HEK293 (cell line): ENCODE results near the gene IER3IP1.
A peak's percentile ranks its signal among the peaks of the same experiment; 100 is the strongest.

Experiments
- IKZF3 ChIP-seq: fragments of 450-650 bp; IDR thresholded peaks from 2 replicates; pipeline ENCODE4 v1.5.0; 2018; ENCODE audit warnings: missing biosample characterization, mild to moderate bottlenecking, missing genetic modification characterization, moderate library complexity
- KLF1 ChIP-seq: fragments of 450-650 bp; formaldehyde crosslinking; IDR thresholded peaks from 2 replicates; pipeline ENCODE4 v1.5.1; 2016; ENCODE audit warnings: missing biosample characterization, missing genetic modification characterization
- KLF9 ChIP-seq: fragments of 450-650 bp; formaldehyde crosslinking; IDR thresholded peaks from 2 replicates; pipeline ENCODE4 v1.5.1; 2016; ENCODE audit warnings: missing biosample characterization, missing genetic modification characterization, low read depth
- PBX3 ChIP-seq: sonication (generic); formaldehyde crosslinking; IDR thresholded peaks from 2 replicates; pipeline ENCODE4 v1.8.1; 2022; ENCODE audit warnings: mild to moderate bottlenecking, moderate library complexity, missing genetic modification reagents
- SCRT1 ChIP-seq: fragments of 450-650 bp; formaldehyde crosslinking; IDR thresholded peaks from 2 replicates; pipeline ENCODE4 v1.5.1; 2016; ENCODE audit warnings: missing biosample characterization, missing genetic modification characterization, borderline replicate concordance
- YY1 ChIP-seq: fragments of 450-650 bp; formaldehyde crosslinking; IDR thresholded peaks from 2 replicates; pipeline ENCODE4 v1.5.1; 2018; ENCODE audit warnings: missing biosample characterization, missing genetic modification characterization
- ZBTB1 ChIP-seq: fragments of 450-650 bp; formaldehyde crosslinking; IDR thresholded peaks from 2 replicates; pipeline ENCODE4 v1.5.1; 2016; ENCODE audit warnings: missing biosample characterization, missing genetic modification characterization
- ZBTB17 ChIP-seq: fragments of 450-650 bp; formaldehyde crosslinking; IDR thresholded peaks from 2 replicates; pipeline ENCODE4 v1.5.1; 2016; ENCODE audit warnings: missing biosample characterization, missing genetic modification characterization
- ZBTB48 ChIP-seq: fragments of 450-650 bp; formaldehyde crosslinking; IDR thresholded peaks from 2 replicates; pipeline ENCODE4 v1.5.1; 2016; ENCODE audit warnings: missing biosample characterization, missing genetic modification characterization
- ZBTB49 ChIP-seq: fragments of 450-650 bp; formaldehyde crosslinking; IDR thresholded peaks from 2 replicates; pipeline ENCODE4 v1.5.1; 2016; ENCODE audit warnings: missing biosample characterization, missing genetic modification characterization, low read depth
- ZIC2 ChIP-seq: fragments of 450-650 bp; formaldehyde crosslinking; IDR thresholded peaks from 2 replicates; pipeline ENCODE4 v1.5.1; 2016; ENCODE audit warnings: missing biosample characterization, missing genetic modification characterization
- ZNF10 ChIP-seq: fragments of 450-650 bp; formaldehyde crosslinking; IDR thresholded peaks from 2 replicates; pipeline ENCODE4 v1.5.1; 2017; ENCODE audit warnings: missing biosample characterization, missing genetic modification characterization
- ZNF133 ChIP-seq: fragments of 450-650 bp; formaldehyde crosslinking; IDR thresholded peaks from 2 replicates; pipeline ENCODE4 v1.5.1; 2016; ENCODE audit warnings: missing biosample characterization, missing genetic modification characterization
- ZNF138 ChIP-seq: fragments of 450-650 bp; formaldehyde crosslinking; IDR thresholded peaks from 2 replicates; pipeline ENCODE4 v1.5.1; 2016; ENCODE audit warnings: missing biosample characterization, missing genetic modification characterization, borderline replicate concordance
- ZNF155 ChIP-seq: fragments of 450-650 bp; formaldehyde crosslinking; IDR thresholded peaks from 2 replicates; pipeline ENCODE4 v1.5.1; 2016; ENCODE audit warnings: missing biosample characterization, missing genetic modification characterization
- ZNF157 ChIP-seq: fragments of 450-650 bp; formaldehyde crosslinking; IDR thresholded peaks from 2 replicates; pipeline ENCODE4 v1.5.1; 2016; ENCODE audit warnings: missing biosample characterization, missing genetic modification characterization
- ZNF211 ChIP-seq: fragments of 450-650 bp; formaldehyde crosslinking; IDR thresholded peaks from 2 replicates; pipeline ENCODE4 v1.5.1; 2016; ENCODE audit warnings: low read depth, missing biosample characterization, missing genetic modification characterization
- ZNF404 ChIP-seq: fragments of 450-650 bp; formaldehyde crosslinking; IDR thresholded peaks from 2 replicates; pipeline ENCODE4 v1.5.1; 2017; ENCODE audit warnings: missing biosample characterization, missing genetic modification characterization
- ZNF426 ChIP-seq: fragments of 450-650 bp; formaldehyde crosslinking; IDR thresholded peaks from 2 replicates; pipeline ENCODE4 v1.5.1; 2017; ENCODE audit warnings: missing biosample characterization, missing genetic modification characterization, mild to moderate bottlenecking, inconsistent platforms, moderate library complexity
- ZNF433 ChIP-seq: fragments of 450-650 bp; formaldehyde crosslinking; IDR thresholded peaks from 2 replicates; pipeline ENCODE4 v1.5.1; 2016; ENCODE audit warnings: missing biosample characterization, missing genetic modification characterization, low read depth
- ZNF473 ChIP-seq: fragments of 450-650 bp; formaldehyde crosslinking; IDR thresholded peaks from 2 replicates; pipeline ENCODE4 v1.5.1; 2017; ENCODE audit warnings: missing biosample characterization, missing genetic modification characterization
- ZNF48 ChIP-seq: fragments of 450-650 bp; formaldehyde crosslinking; IDR thresholded peaks from 2 replicates; pipeline ENCODE4 v1.5.1; 2016; ENCODE audit warnings: missing biosample characterization, missing genetic modification characterization
- ZNF571 ChIP-seq: fragments of 450-650 bp; formaldehyde crosslinking; IDR thresholded peaks from 2 replicates; pipeline ENCODE4 v1.5.0; 2017; ENCODE audit warnings: missing biosample characterization, missing genetic modification characterization
- ZNF747 ChIP-seq: fragments of 450-650 bp; formaldehyde crosslinking; IDR thresholded peaks from 2 replicates; pipeline ENCODE4 v1.5.1; 2016; ENCODE audit warnings: missing biosample characterization, missing genetic modification characterization
- ZNF777 ChIP-seq: fragments of 450-650 bp; formaldehyde crosslinking; IDR thresholded peaks from 2 replicates; pipeline ENCODE4 v1.5.1; 2017; ENCODE audit warnings: missing biosample characterization, missing genetic modification characterization, borderline replicate concordance
- ZNF791 ChIP-seq: fragments of 450-650 bp; formaldehyde crosslinking; IDR thresholded peaks from 2 replicates; pipeline ENCODE4 v1.5.1; 2016; ENCODE audit warnings: missing biosample characterization, missing genetic modification characterization
- ZNF830 ChIP-seq: fragments of 450-650 bp; IDR thresholded peaks from 2 replicates; pipeline ENCODE4 v1.5.0; 2018; ENCODE audit warnings: missing biosample characterization, missing genetic modification characterization, low read depth, mild to moderate bottlenecking, moderate library complexity
- ZNF837 ChIP-seq: fragments of 450-650 bp; formaldehyde crosslinking; IDR thresholded peaks from 2 replicates; pipeline ENCODE4 v1.5.1; 2016; ENCODE audit warnings: missing biosample characterization, missing genetic modification characterization
- ZSCAN16 ChIP-seq: fragments of 450-650 bp; formaldehyde crosslinking; IDR thresholded peaks from 2 replicates; pipeline ENCODE4 v1.5.1; 2016; ENCODE audit warnings: missing biosample characterization, missing genetic modification characterization
- TF ChIP-seq, protein P1 (sequence below): fragments of 450-650 bp; formaldehyde crosslinking; IDR thresholded peaks from 2 replicates; pipeline ENCODE4 v1.5.1; 2016; ENCODE audit warnings: missing biosample characterization, missing genetic modification characterization, borderline replicate concordance
- TF ChIP-seq, protein P2 (sequence below): fragments of 450-650 bp; formaldehyde crosslinking; IDR thresholded peaks from 2 replicates; pipeline ENCODE4 v1.5.1; 2016; ENCODE audit warnings: missing biosample characterization, missing genetic modification characterization

Gene IER3IP1

GRCh38 chr18:47150029-47150823 is 25.9 kb downstream of the IER3IP1 start, which contains the start of gene HDHD2 (continued):
- no peak for TF ChIP-seq ZNF433 (tag by site-specific recombination)
- TF ChIP-seq ZNF138 (tag by site-specific recombination): no peak
- TF ChIP-seq KLF9 (tag by site-specific recombination): peak; percentile 50; the same call in 1 of the 2 replicates
- TF ChIP-seq, protein P1, sequence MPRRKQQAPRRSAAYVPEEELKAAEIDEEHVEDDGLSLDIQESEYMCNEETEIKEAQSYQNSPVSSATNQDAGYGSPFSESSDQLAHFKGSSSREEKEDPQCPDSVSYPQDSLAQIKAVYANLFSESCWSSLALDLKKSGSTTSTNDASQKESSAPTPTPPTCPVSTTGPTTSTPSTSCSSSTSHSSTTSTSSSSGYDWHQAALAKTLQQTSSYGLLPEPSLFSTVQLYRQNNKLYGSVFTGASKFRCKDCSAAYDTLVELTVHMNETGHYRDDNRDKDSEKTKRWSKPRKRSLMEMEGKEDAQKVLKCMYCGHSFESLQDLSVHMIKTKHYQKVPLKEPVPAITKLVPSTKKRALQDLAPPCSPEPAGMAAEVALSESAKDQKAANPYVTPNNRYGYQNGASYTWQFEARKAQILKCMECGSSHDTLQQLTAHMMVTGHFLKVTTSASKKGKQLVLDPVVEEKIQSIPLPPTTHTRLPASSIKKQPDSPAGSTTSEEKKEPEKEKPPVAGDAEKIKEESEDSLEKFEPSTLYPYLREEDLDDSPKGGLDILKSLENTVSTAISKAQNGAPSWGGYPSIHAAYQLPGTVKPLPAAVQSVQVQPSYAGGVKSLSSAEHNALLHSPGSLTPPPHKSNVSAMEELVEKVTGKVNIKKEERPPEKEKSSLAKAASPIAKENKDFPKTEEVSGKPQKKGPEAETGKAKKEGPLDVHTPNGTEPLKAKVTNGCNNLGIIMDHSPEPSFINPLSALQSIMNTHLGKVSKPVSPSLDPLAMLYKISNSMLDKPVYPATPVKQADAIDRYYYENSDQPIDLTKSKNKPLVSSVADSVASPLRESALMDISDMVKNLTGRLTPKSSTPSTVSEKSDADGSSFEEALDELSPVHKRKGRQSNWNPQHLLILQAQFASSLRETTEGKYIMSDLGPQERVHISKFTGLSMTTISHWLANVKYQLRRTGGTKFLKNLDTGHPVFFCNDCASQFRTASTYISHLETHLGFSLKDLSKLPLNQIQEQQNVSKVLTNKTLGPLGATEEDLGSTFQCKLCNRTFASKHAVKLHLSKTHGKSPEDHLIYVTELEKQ: no peak
- no peak for TF ChIP-seq ZNF473 (tag by site-specific recombination)
- no peak for TF ChIP-seq ZSCAN16
- TF ChIP-seq, protein P2, sequence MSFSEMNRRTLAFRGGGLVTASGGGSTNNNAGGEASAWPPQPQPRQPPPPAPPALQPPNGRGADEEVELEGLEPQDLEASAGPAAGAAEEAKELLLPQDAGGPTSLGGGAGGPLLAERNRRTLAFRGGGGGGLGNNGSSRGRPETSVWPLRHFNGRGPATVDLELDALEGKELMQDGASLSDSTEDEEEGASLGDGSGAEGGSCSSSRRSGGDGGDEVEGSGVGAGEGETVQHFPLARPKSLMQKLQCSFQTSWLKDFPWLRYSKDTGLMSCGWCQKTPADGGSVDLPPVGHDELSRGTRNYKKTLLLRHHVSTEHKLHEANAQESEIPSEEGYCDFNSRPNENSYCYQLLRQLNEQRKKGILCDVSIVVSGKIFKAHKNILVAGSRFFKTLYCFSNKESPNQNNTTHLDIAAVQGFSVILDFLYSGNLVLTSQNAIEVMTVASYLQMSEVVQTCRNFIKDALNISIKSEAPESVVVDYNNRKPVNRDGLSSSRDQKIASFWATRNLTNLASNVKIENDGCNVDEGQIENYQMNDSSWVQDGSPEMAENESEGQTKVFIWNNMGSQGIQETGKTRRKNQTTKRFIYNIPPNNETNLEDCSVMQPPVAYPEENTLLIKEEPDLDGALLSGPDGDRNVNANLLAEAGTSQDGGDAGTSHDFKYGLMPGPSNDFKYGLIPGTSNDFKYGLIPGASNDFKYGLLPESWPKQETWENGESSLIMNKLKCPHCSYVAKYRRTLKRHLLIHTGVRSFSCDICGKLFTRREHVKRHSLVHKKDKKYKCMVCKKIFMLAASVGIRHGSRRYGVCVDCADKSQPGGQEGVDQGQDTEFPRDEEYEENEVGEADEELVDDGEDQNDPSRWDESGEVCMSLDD (tag by site-specific recombination): no peak
- TF ChIP-seq ZNF211: no peak
- TF ChIP-seq ZNF404 (tag by site-specific recombination): no peak
- no peak for TF ChIP-seq ZNF571
- peak; percentile 71; the same call in 1 of the 2 replicates for TF ChIP-seq ZNF777 (tag by site-specific recombination)
- no peak for TF ChIP-seq YY1 (tag by site-specific recombination)
- TF ChIP-seq ZNF747: no peak
- TF ChIP-seq ZNF10 (tag by site-specific recombination): no peak
- TF ChIP-seq ZNF157 (tag by site-specific recombination): no peak
- no peak for TF ChIP-seq SCRT1 (tag by site-specific recombination)
- TF ChIP-seq ZIC2 (tag by site-specific recombination): no peak
- peak; percentile 33; the same call in 1 of the 2 replicates for TF ChIP-seq ZBTB17 (tag by site-specific recombination)
- TF ChIP-seq ZBTB48 (tag by site-specific recombination): no peak
- peak; percentile 43; the same call in 1 of the 2 replicates for TF ChIP-seq KLF1 (tag by site-specific recombination)
- no peak for TF ChIP-seq ZNF837 (tag by site-specific recombination)
- TF ChIP-seq PBX3 (CRISPR knock-in tag): no peak
- TF ChIP-seq ZBTB49 (tag by site-specific recombination): no peak
- TF ChIP-seq ZBTB1: no peak
- TF ChIP-seq ZNF426 (tag by site-specific recombination): no peak
- TF ChIP-seq IKZF3 (tag by site-specific recombination): no peak; the same call in none of the 2 replicates
- no peak for TF ChIP-seq ZNF155 (tag by site-specific recombination)
- no peak for TF ChIP-seq ZNF830
- TF ChIP-seq ZNF48 (tag by site-specific recombination): no peak
- no peak for TF ChIP-seq ZNF133 (tag by site-specific recombination)
- TF ChIP-seq ZNF791 (tag by site-specific recombination): no peak
